ENCODE measurements around the gene OR52E5.

The OR52E5 gene

DNA sequence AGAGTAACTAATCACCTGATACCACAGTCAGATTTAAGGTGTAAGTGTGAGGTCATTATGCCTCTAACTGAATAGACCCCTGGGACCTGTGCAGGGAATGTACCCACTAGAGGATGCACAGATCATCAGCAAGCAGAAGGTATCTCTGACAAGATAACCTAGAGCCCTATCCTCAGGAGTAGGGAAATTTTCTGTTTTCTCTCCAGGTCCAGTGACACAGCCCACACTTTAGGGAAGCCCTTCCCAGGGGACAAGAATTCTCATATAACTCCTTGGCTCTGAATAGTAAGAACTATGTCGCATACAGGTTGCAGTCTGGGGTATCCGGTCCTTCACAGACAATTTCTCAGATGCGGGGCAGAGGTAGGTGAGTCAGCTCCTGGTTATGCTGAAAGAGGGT, at the start of gene OR52E5:
Gene OR52E5, plus strand, starts transcription at position 301 of the 400 bp plus-strand sequence. CDS start 7,569 bp downstream, outside the sequence.
- no peak for DNase-seq (ENCODE audit: low read depth in 4 of 4, low spot score in 1 of 4)

DNA sequence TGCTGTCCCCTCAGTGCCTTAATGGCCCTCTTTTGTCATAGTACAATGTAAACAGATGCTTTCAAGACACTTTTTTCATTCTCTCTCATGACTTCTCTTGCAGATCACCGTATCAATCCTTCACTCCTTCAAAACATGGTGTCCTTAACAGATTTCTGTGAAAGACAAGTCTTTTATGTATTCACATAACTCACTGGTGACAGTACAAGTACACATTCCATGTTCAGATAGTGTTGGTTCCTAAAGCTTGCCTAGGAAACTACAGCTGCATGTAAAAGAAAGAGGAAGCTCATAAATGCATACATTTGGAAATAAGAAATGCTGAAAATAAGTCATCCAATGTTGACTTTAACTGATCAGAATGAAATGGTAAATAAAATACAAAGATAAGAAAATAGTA, 46.3 kb upstream of the OR52E5 start:
- no peak for DNase-seq (ENCODE audit: low read depth in 4 of 4, low spot score in 1 of 4)

DNA sequence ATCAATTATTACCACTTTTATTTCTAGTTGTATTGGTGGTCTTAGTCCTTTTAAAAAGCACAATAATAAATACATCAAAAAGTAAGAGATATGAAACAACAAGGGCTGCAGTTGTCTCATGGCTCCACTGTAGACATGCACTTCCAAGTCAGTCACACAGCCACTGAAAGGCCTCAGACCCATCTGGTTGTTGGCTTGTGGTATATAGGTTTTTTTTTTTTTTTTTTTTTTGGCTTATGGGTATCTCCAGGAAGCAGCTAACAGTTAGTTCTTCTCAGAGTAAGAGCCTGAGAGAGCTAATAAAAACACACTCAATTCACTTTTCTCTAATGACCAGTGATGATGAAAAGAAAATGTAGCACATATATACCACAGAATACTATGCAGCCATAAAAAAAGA, 45.3 kb upstream of the OR52E5 start:
- DNase-seq (ENCODE audit: low read depth in 4 of 4, low spot score in 1 of 4): no peak

DNA sequence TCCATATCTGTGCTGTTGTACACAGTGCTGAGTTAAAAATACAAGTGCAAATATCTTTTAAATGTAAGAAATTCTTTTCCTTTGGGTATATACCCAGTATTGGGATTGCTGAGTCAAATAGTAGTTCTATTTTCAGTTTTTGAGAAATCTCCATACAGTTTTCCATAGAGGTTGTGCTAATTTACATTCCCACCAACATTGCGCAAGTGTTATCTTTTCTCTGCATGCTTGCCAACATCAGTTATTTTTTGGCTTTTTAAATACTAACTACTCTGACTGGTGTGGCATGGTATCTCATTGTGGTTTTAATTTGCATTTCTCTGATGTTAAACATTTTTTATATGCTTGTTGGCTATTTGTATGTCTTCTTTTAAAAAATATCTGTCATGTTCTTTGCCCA, 42.0 kb upstream of the OR52E5 start:
- no peak for DNase-seq (ENCODE audit: low read depth in 4 of 4, low spot score in 1 of 4)

DNA sequence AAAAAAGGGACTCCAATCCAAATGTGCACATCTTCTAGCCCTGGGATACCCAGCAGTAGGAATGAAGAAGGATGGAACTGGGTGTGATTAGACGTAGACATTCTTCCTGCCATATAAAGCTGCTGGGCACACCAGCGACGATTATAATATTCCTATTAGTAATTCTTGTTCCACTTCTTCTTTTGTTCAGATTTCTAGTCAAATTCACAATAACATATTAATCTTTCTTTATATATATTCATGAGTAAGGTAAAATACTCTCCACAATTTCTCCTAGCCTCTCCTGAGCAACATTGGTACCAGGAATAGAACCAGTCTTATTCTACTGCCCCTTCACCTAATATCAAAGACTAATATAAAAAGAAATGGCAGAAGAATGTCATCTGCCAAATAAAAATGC, 35.4 kb upstream of the OR52E5 start, which contains the start of gene OR52E8:
Gene OR52E8, minus strand, starts transcription at position 101 of the 400 bp plus-strand sequence. Its CDS starts 0 bp downstream, at position 101.
- no peak for DNase-seq (ENCODE audit: low read depth in 4 of 4, low spot score in 1 of 4)

DNA sequence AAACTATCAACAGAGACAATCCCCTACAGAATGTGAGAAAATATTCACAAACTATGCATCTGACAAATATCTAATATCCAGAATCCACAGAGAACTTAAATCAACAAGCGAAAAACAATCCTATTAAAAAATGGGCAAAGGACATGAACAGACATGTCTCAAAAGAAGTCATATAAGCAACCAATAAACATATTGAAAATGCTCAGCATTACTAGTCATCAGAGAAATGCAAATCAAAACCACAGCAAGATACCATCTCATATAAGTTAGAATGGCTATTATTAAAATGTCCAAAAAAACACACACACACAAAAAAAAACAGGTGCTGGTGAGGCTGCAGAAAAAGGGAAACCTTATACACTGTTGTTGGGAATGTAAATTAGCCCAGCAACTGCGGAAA, 27.2 kb upstream of the OR52E5 start:
- DNase-seq (ENCODE audit: low read depth in 4 of 4, low spot score in 1 of 4): no peak

DNA sequence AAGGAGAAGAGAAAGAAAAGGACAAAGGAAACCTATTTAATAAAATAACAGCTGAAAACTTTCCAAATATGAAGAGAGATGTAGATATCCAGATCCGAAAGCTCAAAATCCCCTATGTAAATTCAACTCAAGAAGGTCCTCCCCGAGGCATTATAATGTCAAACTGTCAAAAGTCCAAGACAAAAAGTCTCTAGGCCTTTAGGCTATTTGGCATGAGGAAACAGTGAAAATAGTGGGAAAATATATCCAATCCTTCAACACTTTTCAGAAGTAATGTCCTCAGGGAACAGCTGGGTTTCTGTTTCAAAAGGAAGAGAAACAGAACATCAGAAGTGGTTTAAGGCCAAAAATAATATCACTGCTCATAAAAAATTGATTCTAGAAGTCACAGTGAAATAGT, 14.4 kb upstream of the OR52E5 start:
- no peak for DNase-seq (ENCODE audit: low read depth in 4 of 4, low spot score in 1 of 4)

DNA sequence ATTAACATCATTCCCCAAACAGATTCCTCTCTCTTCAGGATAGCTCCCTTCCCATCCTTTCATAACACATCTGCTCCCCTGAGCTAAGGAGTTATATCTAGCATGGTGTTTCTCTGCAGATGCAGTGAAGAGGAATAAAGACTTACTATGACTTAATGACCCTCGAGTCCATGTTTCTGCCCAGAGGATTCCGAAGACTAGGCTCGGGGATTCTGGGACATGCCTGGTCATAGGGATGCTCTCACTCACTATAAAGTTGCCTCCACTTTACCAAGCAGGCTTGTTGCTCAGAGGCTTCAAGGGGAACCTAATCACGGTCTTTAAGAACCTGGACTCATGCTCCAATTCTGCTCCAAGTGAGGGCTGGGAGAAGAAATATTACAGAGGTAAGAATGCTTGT, 12.7 kb upstream of the OR52E5 start, which contains the start of gene OR52E4:
Gene OR52E4, plus strand, starts transcription at position 301 of the 400 bp plus-strand sequence. CDS start 3,664 bp downstream, outside the sequence.
- no peak for DNase-seq (ENCODE audit: low read depth in 4 of 4, low spot score in 1 of 4)

DNA sequence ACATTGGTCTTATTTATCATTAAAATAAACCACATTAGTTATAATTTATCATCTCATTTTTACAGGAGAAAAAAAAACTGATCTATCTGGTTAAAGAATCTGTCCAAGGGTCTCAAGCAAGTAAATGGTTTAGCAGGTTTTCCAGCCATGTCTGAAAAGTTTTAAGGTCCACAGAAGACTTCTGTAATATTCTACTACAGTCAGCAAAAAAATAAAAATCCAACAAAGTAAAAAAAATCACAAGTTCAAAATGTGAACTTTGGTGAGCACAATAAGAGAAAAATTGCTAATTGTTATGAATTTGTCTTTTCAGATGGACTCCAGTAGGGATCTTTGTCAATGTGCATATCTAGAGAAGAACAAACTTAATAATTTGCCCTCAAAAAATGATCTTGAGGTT, 11.3 kb upstream of the OR52E5 start:
- DNase-seq (ENCODE audit: low read depth in 4 of 4, low spot score in 1 of 4): no peak

DNA sequence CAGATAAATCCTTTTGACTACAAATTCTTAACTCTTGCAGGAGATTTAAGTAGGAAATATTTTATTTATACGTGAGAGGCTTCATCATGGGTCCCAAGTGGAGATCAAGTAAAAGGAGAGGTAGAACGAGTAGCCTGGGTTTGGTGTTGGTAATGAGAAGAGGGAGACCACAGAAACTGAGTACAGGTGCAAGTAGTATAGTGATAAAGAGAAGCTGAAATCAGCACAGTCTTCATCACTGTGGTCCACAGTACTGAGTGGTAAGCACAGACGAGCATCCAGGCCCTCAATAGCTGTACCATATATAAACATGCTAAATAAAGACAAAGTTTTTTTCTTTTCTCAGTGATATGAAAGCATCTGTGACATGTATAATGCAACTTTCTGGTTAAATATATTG, 5.8 kb upstream of the OR52E5 start:
- DNase-seq (ENCODE audit: low read depth in 4 of 4, low spot score in 1 of 4): no peak

DNA sequence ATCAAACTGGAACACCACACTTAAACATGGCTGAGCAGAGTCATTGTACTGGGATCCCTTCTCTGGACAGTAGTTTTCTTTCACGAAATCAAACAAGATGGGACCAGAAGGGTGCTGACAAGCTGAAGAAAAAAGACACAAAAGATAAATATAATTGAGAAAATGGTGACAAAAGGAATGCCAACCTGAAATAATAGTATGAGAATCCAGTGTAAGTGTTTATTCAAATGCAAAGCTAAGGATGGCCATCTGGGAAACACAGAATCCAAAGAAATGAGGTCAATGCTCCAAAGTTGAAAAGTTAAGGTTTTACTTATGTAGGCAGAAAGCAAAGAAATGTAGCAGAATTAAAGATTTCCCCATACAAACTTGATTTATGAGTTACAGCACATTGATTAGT, 5.3 kb upstream of the OR52E5 start:
- no peak for DNase-seq (ENCODE audit: low read depth in 4 of 4, low spot score in 1 of 4)

DNA sequence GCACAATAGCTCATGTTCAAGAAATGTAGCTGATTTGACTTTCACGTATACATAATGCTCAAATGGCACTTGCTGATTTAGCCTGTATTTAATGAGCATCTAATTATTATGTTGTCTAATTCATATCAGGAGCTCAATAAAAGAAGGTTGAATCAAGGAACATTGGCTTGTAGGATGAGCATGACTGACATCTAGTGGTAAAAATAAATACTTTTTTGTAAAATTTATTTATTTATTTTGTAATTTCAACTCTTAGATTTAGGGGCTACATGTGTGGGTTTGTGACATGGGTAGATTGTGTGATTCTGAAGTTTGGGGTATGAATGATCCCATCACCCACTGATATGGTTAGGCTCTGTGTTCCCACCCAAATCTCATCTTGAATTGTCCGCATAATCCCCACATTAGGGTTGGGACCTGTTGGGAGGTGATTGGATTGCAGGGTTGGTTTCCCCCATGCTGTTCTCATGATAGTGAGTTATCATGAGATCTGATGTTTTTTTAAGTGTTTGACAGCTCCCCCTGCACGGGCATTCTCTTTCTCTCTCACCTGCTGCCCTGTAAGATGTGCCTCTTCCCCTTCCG, 1.7 kb upstream of the OR52E5 start:
- DNase-seq (ENCODE audit: low read depth in 4 of 4, low spot score in 1 of 4): no peak

DNA sequence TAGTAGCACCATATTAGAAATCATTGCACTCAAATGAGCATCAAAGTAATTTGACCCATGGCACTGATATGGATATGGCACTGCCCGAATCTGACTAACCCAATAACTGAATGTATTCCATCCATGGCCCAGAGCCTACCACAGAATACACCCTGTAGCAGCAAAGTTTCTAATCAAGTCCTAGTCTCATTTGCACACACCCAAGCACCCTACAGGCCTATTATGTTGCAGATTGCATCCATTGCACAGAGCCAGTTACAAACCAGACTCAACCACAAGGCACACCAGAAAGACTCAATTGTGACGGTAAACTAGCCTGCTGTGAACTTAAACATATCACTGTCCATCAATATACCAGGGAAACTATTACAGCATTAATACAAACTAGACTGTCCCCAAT, 6.5 kb downstream of the OR52E5 start:
- DNase-seq (ENCODE audit: low read depth in 4 of 4, low spot score in 1 of 4): no peak

DNA sequence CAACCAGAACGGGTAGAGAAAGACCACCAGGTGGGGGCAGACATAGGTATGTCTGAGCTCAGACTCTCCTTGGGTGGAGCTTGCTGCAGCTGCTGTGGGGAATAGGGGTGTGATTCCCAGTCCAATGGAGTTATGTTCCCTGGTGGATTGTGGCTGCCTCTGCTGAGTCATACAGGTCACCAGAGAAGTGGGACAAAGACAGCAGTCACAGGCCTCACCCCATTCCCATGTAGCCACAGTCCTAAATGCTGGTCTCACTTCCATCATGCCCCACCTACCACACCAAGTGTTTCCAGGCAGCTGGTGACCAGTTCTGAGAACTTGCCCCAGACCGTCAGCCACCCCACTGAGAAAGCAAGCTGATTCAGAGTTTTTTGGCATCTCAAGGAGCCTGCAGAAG, 17.5 kb downstream of the OR52E5 start:
- no peak for DNase-seq (ENCODE audit: low read depth in 4 of 4, low spot score in 1 of 4)

DNA sequence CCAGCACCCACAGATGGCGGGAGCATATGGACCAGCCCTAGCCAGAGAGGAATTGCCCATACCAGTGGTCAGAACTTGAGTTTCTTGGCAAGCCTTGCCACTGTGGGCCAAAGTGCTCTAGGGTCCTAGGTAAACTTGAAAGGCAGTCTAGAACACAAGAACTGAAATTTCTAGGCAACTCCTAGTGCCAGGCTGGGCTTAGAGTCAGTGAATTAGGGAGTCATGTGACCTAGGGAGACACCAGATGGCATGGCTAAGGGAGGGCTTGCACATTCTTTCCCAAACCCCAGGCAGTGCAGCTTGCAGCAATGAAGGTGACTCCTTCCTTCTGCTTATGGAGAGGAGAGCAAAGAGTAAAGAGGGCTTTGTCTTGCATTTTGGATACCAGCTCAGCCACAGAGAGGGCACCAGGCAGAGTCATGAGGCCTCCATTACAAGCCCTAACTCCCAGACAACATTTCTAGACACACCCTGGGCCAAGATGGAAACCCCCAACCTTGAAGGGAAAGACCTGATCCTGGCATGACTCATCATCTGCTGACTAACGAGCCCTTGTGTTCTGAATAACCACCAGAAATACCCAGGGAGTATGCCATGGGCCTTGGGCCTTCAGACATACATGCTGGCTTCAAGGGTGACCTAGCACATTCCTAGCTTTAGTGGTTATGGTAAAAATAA, 29.9 kb downstream of the OR52E5 start:
- peak in 1 of 4 experiments; percentile 14 for DNase-seq (ENCODE audit: low read depth in 4 of 4, low spot score in 1 of 4)

DNA sequence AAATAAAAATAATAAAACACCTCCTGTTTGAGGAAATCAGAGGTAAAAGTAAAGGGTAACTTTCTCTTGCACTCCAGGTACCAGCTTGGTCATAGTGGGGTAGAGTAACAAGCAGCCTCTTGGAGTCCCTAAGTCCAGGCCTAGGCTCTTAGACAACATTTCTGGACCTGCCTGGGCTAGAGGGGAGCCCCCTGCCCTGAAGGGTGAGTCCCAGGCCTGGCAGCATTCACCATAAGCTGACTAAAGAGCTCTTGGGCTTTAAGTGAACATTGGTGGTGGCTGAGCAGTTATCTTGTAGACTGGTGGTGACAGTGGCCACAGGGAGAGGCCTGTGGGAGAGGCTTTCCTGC, 30.4 kb downstream of the OR52E5 start:
- DNase-seq (ENCODE audit: low read depth in 4 of 4, low spot score in 1 of 4): no peak

DNA sequence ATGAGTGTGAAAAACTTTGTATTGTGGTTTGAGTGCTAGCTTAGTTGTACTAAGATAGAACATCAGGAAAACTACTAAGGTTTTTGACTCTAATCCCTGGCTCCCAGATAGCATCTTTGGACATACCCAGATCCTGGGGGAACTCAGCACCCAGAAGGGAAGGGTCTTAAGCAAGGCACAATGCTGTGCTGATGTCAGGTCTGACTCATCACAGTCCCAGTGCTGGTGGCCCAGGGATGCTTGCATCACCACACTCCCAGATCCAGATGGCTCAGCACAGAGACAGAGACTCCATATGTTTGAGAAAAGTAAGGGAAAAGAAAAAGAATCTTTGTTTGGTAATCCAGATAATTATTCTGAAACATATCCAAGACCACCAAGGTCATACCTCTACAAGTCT, 30.8 kb downstream of the OR52E5 start:
- no peak for DNase-seq (ENCODE audit: low read depth in 4 of 4, low spot score in 1 of 4)

DNA sequence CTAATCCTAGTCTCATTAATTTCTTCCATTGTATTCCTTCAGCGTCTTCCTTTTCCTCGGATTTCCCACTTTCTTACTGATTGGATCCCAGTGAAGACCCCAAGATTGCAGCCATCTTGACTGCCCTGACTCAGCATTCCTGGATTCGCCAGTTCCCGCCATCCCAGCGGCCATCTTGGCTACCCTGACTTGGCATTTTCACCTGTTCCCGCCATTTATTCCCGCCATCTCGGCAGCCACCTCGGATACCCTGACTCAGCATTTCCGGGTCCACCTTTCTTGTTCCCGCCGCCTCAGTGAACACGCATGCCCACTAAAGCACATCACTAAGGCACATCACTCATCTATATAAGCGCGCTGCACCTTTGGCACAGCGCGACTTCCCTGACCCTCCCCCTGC, 35.3 kb downstream of the OR52E5 start:
- no peak for DNase-seq (ENCODE audit: low read depth in 4 of 4, low spot score in 1 of 4)

DNA sequence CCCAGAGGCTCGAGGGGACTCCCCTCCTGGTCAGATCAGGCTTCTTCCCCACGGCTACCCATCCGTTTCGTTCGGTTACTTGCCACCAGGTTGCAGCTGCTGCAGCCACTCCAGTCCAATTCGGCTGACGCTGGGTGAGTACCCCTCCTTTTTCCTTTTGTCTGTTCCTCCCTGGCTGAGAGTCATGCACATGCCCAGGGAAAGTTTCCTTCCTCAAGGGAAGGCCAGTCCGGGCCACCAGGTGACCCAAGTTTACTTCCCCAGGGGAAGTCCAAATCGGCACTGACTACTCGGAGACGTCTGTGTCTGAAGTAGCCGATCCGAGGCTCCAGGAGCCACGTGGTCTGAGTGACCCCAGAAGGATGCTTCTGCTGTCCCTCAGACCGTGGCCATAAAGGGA, 35.8 kb downstream of the OR52E5 start:
- DNase-seq (ENCODE audit: low read depth in 4 of 4, low spot score in 1 of 4): no peak

DNA sequence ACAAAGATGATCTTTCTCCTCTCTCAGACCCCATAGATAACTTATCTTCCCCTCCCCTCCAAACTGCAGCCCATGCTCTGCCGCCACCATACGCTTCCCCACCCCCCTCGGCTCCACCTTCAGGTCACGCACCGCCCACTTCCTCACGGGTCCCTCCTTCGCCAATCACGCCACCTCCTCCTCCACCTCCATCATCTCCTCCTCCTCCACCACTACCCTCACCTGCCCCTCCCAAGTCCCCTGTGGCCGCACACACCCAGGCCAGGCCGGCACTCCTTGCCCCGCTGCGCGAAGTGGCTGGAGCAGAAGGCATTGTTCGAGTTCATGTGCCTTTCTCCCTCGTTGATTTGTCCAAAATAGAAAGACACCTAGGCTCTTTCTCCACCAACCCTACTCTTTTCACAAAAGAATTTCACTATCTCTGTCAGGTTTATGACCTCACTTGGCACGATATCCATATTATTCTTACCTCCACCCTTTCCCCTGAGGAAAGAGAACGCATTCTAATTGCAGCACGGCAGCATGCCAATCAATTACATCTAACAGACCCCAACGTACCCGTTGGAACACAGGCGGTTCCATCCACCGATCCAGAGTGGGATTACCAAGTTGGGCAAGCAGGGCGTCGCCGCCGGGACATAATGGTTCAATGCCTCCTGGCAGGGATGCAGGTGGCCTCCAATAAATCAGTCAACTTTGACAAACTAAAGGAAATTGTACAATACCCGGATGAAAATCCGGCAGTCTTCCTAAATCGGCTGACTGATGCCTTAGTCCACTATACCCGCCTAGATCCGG, 36.8 kb downstream of the OR52E5 start:
- DNase-seq (ENCODE audit: low read depth in 4 of 4, low spot score in 1 of 4): no peak

DNA sequence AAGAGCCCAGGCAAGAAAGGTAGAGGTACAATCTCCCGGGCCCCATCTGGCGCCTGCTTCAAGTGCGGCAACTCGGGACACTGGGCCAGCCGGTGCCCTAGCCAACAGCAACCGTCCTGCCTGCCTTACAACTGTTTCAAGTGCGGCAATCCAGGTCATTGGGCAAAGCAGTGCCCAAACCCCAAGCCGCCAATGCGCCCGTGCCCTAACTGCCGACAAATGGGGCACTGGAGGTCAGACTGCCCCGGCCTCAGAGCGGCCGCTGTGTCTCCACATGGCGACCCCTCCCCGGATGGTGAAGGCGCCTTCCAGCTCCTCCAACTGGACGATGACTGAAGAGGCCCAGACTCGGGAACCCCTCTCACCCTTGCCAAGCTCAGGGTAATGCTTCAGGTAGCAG, 37.6 kb downstream of the OR52E5 start:
- DNase-seq (ENCODE audit: low read depth in 4 of 4, low spot score in 1 of 4): no peak

DNA sequence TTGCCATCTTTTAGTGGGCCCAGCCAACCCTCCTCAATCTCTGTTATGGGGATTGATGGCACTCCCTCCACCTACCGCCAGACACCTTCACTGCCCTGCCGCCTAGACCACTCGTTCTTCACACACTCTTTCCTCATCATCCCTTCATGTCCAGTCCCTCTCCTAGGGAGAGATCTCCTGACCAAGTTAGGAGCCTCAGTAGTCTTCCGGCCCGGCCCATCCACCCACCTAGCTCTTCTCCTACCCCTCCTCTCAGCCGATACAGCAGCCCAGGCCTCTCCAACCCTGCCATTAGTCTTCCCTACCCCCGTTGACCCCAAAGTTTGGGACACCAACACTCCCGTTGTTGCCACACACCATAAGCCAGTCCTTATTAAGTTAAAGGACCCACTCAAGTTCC, 38.1 kb downstream of the OR52E5 start:
- DNase-seq (ENCODE audit: low read depth in 4 of 4, low spot score in 1 of 4): no peak

Data from stimulated activated CD4-positive, alpha-beta T cell treated with anti-CD3 and anti-CD28 coated beads, Interleukin-1b, Interleukin-23, amount 100 ng/mL, for 24 hours (primary cell).